Transverse colon (tissue), 4 donors: ENCODE measurements around the gene AGAP1. TPM values are rescaled to one million over a fixed set of nuclear protein-coding genes. Genes with fewer than 3 reads are reported as not detected.

ENCODE experiments used
- DNase-seq: peaks from one replicate; pipeline ENCODE4 v3.0.0-alpha.2; 2019
- H3K27ac ChIP-seq, 4 donors: fragments of 200-600 bp; sonication (generic); 2 replicates each; pipeline ENCODE4 v1.5.1; 2016 to 2018; ENCODE audit warnings: inconsistent platforms in 4 of 4
- H3K27me3 ChIP-seq: fragments of 200-600 bp; sonication (generic); 2 replicates; pipeline ENCODE4 v1.5.1; 2017; ENCODE audit warnings: inconsistent platforms
- H3K36me3 ChIP-seq, 4 donors: fragments of 200-600 bp; sonication (generic); 2 replicates each; pipeline ENCODE4 v1.5.1; 2017 to 2019; ENCODE audit warnings: inconsistent platforms in 4 of 4
- H3K4me1 ChIP-seq, 4 donors: fragments of 200-600 bp; sonication (generic); 2 replicates each; pipeline ENCODE4 v1.5.1; 2017 to 2020; ENCODE audit warnings: inconsistent platforms in 4 of 4
- H3K4me3 ChIP-seq, 4 donors: fragments of 200-600 bp; sonication (generic); 1 replicate in 1 of 4; 2 replicates in 3 of 4; pipeline versions ENCODE4 v1.5.1 to v1.6.1; 2017 to 2019; ENCODE audit warnings: inconsistent platforms in 4 of 4
- H3K9me3 ChIP-seq, 2 donors: fragments of 200-600 bp; sonication (generic); 2 replicates each; pipeline ENCODE4 v1.5.1; 2017 to 2019; ENCODE audit warnings: inconsistent platforms in 2 of 2
- EP300 ChIP-seq: sonication (generic); formaldehyde crosslinking; IDR thresholded peaks from one replicate; pipeline ENCODE4 v1.6.1; 2017; ENCODE audit warnings: antibody characterized with exemption, low read depth
- POLR2A ChIP-seq: fragments of 450-650 bp; IDR thresholded peaks from one replicate; pipeline ENCODE4 v1.6.1; 2016; ENCODE audit warnings: antibody characterized with exemption, mild to moderate bottlenecking, moderate library complexity
- POLR2AphosphoS5 ChIP-seq, 3 donors: sonication (generic); formaldehyde crosslinking; IDR thresholded peaks; one replicate each; pipeline ENCODE4 v1.6.1; 2016; ENCODE audit warnings: antibody characterized with exemption in 3 of 3
- WGBS, 2 donors: methylation state at CpG; one replicate each; pipeline ENCODE4 v1.1.5; 2018; ENCODE audit warnings: low coverage in 1 of 2; 5-methylcytosine and 5-hydroxymethylcytosine counted together
- in situ Hi-C, 4 donors: fragments of 200-750 bp; cut with MboI; loops; one replicate each; pipeline versions ENCODE4 v1.15.0 to v1.15.1; 2017; ENCODE audit warnings: low sequenced_read_pairs in 3 of 4, low pct_ligation_motif_present in 1 of 4, low pct_unique_long_range_greater_than_20kb in 1 of 4
- intact Hi-C: fragments of 100-400 bp; cut with DNase I; formaldehyde crosslinking; loops from one replicate; pipeline ENCODE4 v1.15.1; 2023; ENCODE audit warnings: low total_unique reads
- total RNA-seq, 4 donors: library from RNA; depleted of rRNA; stranded (reverse); fragments of >200 nt; gene quantifications; one replicate each; pipeline ENCODE4 v1.1.0, GENCODE V29; 2016
- TF ChIP-seq, protein P1 (sequence below), 5 experiments: fragments of 200-600 bp in 3 of 5; fragments of 450-650 bp in 2 of 5; sonication (generic) in 3 of 5; IDR thresholded peaks; 1 replicate in 2 of 5; 2 replicates in 3 of 5; pipeline ENCODE4 v1.5.1; 2016 to 2017; ENCODE audit warnings: antibody characterized with exemption in 5 of 5, inconsistent platforms in 3 of 5, mild to moderate bottlenecking in 2 of 5, moderate library complexity in 1 of 5

The AGAP1 gene
- total RNA-seq, 4 donors from 2014 or later: 56.1 to 96.9 (median 71.2) TPM

DNA sequence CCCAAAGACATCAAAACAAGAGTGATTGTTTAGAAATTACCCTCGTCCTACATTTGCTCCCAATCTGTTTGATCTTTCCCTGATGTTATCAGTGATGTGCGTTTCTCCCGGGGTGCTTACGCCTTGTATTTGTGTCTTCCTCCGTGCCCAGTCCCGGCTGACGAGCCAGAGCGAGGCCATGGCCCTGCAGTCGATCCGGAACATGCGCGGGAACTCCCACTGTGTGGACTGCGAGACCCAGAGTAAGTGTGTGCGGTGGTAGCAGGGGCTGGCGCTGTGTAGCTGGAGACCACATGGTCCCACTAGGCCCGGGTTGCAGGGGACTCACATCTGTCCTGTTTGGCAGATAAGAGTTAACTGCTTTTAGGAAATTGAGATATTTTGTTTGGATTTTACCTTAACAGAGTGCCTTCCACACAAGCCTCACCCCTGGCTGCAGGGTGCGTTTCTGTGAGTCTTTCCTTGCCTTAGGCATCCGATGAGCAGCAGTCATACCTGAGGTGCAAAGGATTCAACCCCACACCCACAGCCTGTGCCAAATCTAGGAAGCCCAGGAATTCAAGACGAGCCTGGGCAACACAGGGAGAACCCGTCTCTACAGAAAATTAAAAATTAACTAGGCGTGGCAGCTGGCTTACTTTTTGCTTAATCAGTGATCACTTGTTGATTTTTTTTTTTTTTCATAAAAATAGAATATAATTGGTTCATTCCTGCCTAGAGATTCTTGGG lies 546.9 kb downstream of the AGAP1 start:
- intact Hi-C loops: no loop called here
- no peak overlapping the region for H3K27ac ChIP-seq
- H3K36me3 ChIP-seq: peaks cover 0 to 20% (median 4%) of the 10 kb centered on the region in 4 donors
- no peaks in the 10 kb centered on the region for H3K9me3 ChIP-seq
- TF ChIP-seq, protein P1, sequence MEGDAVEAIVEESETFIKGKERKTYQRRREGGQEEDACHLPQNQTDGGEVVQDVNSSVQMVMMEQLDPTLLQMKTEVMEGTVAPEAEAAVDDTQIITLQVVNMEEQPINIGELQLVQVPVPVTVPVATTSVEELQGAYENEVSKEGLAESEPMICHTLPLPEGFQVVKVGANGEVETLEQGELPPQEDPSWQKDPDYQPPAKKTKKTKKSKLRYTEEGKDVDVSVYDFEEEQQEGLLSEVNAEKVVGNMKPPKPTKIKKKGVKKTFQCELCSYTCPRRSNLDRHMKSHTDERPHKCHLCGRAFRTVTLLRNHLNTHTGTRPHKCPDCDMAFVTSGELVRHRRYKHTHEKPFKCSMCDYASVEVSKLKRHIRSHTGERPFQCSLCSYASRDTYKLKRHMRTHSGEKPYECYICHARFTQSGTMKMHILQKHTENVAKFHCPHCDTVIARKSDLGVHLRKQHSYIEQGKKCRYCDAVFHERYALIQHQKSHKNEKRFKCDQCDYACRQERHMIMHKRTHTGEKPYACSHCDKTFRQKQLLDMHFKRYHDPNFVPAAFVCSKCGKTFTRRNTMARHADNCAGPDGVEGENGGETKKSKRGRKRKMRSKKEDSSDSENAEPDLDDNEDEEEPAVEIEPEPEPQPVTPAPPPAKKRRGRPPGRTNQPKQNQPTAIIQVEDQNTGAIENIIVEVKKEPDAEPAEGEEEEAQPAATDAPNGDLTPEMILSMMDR (IDR thresholded peaks at IDR 0.05): no peak
- TF ChIP-seq POLR2AphosphoS5 (IDR thresholded peaks at IDR 0.05): no peak
- H3K4me3 ChIP-seq: no peak overlapping the region
- no peaks in the 10 kb centered on the region for H3K27me3 ChIP-seq
- DNase-seq: no peak
- no peaks in the 10 kb centered on the region for H3K4me1 ChIP-seq
- 83 to 87% methylated on average over 9 to 21 of the region's 21 CpGs for WGBS, 2 donors
- in situ Hi-C loops: no loop called here

DNA sequence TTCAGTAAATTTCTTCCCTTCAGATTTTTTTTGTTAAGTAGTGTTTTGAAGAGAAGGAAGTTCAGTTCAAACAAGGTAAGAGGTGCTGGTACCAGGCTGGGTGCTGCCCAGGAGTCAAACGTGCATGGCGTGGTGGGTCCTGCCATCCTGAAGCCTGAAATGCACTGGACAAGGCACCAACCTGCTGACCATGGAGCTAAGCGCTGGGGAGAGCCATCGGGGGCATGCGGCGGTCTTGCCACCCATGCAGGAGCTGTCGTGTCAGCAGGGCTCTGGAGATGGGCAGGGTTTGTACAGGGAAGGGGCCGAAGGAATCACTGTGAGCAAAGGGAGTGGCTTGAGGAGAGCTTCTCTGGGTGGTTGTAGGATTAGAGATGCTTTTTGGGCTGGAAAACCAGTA lies 547.8 kb downstream of the AGAP1 start:
- Histone ChIP-seq H3K9me3 (no peaks in the 10 kb centered on the region), H3K27ac (no peak overlapping the region), H3K36me3 (peaks cover 0 to 20% (median 4%) of the 10 kb centered on the region in 4 donors), H3K4me3 (no peak overlapping the region), H3K4me1 (no peaks in the 10 kb centered on the region), H3K27me3 (no peaks in the 10 kb centered on the region)
- intact Hi-C loops: no loop called here
- DNase-seq: no peak
- 89% methylated on average over 8 of the region's 8 CpGs; no CpG with 5 or more reads in 1 of the 2 donors for WGBS, 2 donors
- TF ChIP-seq, protein P1 (IDR thresholded peaks at IDR 0.05): no peak
- TF ChIP-seq POLR2A: no peak
- TF ChIP-seq EP300: no peak
- no peak for TF ChIP-seq POLR2AphosphoS5 (IDR thresholded peaks at IDR 0.05)
- in situ Hi-C loops: no loop called here

- Histone ChIP-seq H3K4me1 (peaks cover 0 to 2% (median 0%) of the 10 kb centered on the region in 4 donors), H3K27ac (no peak overlapping the region), H3K9me3 (no peaks in the 10 kb centered on the region), H3K36me3 (peaks cover 0 to 20% (median 4%) of the 10 kb centered on the region in 4 donors), H3K27me3 (no peaks in the 10 kb centered on the region), H3K4me3 (no peak overlapping the region)
- intact Hi-C loops (no loop called here), in situ Hi-C loops (no loop called here)
- DNase-seq: no peak
- WGBS, 2 donors: 87 to 94% methylated on average over 6 of the region's 6 CpGs
- TF ChIP-seq POLR2AphosphoS5 (IDR thresholded peaks at IDR 0.05) (no peak), EP300 (no peak), POLR2A (no peak)
- TF ChIP-seq, protein P1 (IDR thresholded peaks at IDR 0.05): no peak
Measured at GRCh38 chr2:236042087-236042486, 548.2 kb downstream of the AGAP1 start.

DNA sequence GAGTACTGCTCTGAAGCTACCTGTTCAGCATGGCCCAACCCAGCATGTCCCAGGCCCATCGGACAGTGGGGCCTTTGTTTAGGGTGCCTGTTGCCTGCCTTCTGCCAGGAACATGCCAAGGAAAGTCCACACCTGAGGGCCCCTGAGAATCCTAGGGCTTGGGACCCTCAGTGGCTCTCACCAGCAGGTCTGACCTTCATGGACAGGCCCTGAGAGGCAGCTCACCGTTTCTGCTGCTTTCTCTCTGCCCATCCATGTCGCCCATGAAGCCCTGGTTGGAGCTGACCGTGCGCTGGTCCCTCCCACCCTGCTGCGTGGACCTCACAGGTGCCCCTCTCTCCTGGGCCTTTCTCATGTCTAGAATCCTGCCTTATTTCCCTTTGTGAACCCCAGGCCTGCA lies 550.3 kb downstream of the AGAP1 start:
- Histone ChIP-seq H3K9me3 (no peaks in the 10 kb centered on the region), H3K27ac (no peak overlapping the region), H3K36me3 (peaks cover 0 to 20% (median 4%) of the 10 kb centered on the region in 4 donors), H3K4me1 (peaks cover 0 to 11% (median 2%) of the 10 kb centered on the region in 4 donors), H3K4me3 (no peak overlapping the region), H3K27me3 (no peaks in the 10 kb centered on the region)
- 90% methylated on average over 6 of the region's 6 CpGs; no CpG with 5 or more reads in 1 of the 2 donors for WGBS, 2 donors
- no peak for DNase-seq
- TF ChIP-seq POLR2A: no peak
- TF ChIP-seq, protein P1 (IDR thresholded peaks at IDR 0.05): no peak
- no peak for TF ChIP-seq EP300
- TF ChIP-seq POLR2AphosphoS5 (IDR thresholded peaks at IDR 0.05): no peak
- in situ Hi-C loops (no loop called here), intact Hi-C loops (no loop called here)
